ENCODE results near the gene IL33. TPM values are rescaled to one million over a fixed set of nuclear protein-coding genes. Genes with fewer than 3 reads are reported as not detected.

IL33 gene
- polyA plus RNA-seq, 1 of the 3 experiments (the other 2 are of a cell fraction) = not detected

- POLR2A ChIA-PET = no interaction called here
- Histone ChIP-seq H3K36me3 (replicated peaks in 1 of 2; ENCODE audit: control insufficient read depth in 1 of 2, insufficient read depth in 2 of 2, low read length in 1 of 2) (no peaks in the 10 kb centered on the region), H3K27me3 (ENCODE audit: insufficient read depth) (no peaks in the 10 kb centered on the region), H3K4me1 (ENCODE audit: control insufficient read depth in 1 of 2, insufficient read depth in 2 of 2, low read depth in 1 of 2, low read length in 1 of 2) (peaks cover 0 to 19% of the 10 kb centered on the region in 2 experiments; a peak in 1 of 4 replicates), H2AFZ (ENCODE audit: low read depth) (peak overlapping the region; percentile 38; the same call in 1 of the 2 replicates), H3K9me3 (no peaks in the 10 kb centered on the region; the same call in 1 of the 2 replicates), H3F3A (replicated peaks; ENCODE audit: insufficient read depth) (no peaks in the 10 kb centered on the region), H4K20me1 (ENCODE audit: insufficient read depth) (no peaks in the 10 kb centered on the region), H3K4me3 (ENCODE audit: low read depth in 2 of 2, low read length in 1 of 2) (no peak overlapping the region), H3K9ac (no peak overlapping the region), H3K9me2 (no peaks in the 10 kb centered on the region), H3K27ac (ENCODE audit: low read depth in 2 of 2, low read length in 1 of 2) (peak overlapping the region in 1 of 2 experiments; percentile 35; a peak in 2 of 4 replicates), H3K4me2 (no peak overlapping the region), H3K79me2 (ENCODE audit: insufficient read depth) (no peaks in the 10 kb centered on the region)
- 5% methylated on average over 2 of the region's 2 CpGs for WGBS (ENCODE audit: low lambda C conversion rate)
- DNase-seq = no peak
- CTCF ChIA-PET = no interaction called here
- TF ChIP-seq TAF1 (IDR thresholded peaks at IDR 0.05; ENCODE audit: borderline replicate concordance, low read depth, low read length) (no peak), NRF1 (IDR thresholded peaks at IDR 0.05; ENCODE audit: low read depth, low read length) (no peak), MXI1 (IDR thresholded peaks at IDR 0.05; ENCODE audit: low read depth, low read length) (no peak), EP300 (IDR thresholded peaks at IDR 0.05; ENCODE audit: borderline replicate concordance in 1 of 2, low read depth in 1 of 2, low read length in 1 of 2) (no peak), YY1 (IDR thresholded peaks at IDR 0.05; ENCODE audit: low read depth) (no peak), SIN3A (IDR thresholded peaks at IDR 0.05; ENCODE audit: borderline replicate concordance, low read depth, low read length) (no peak), REST (IDR thresholded peaks at IDR 0.05; ENCODE audit: low read depth, low read length) (no peak), RAD21 (IDR thresholded peaks at IDR 0.05; ENCODE audit: low read length) (no peak), EZH2phosphoT487 (IDR thresholded peaks at IDR 0.05; ENCODE audit: borderline replicate concordance, low read depth) (no peak), MAX (IDR thresholded peaks at IDR 0.05; ENCODE audit: low read depth) (no peak)
Observed at GRCh38 chr9:6214903-6215302, 704 bp upstream of the IL33 start.

- no peak for DNase-seq
- Histone ChIP-seq H2AFZ (ENCODE audit: low read depth) (no peak overlapping the region), H3K4me1 (ENCODE audit: control insufficient read depth in 1 of 2, insufficient read depth in 2 of 2, low read depth in 1 of 2, low read length in 1 of 2) (peaks cover 0 to 19% of the 10 kb centered on the region in 2 experiments; a peak in 1 of 4 replicates), H3K9ac (no peak overlapping the region), H3K4me2 (no peak overlapping the region), H3K9me3 (no peaks in the 10 kb centered on the region), H3K27me3 (ENCODE audit: insufficient read depth) (no peaks in the 10 kb centered on the region), H3F3A (replicated peaks; ENCODE audit: insufficient read depth) (no peaks in the 10 kb centered on the region), H3K4me3 (ENCODE audit: low read depth in 2 of 2, low read length in 1 of 2) (no peak overlapping the region), H3K9me2 (no peaks in the 10 kb centered on the region), H3K79me2 (ENCODE audit: insufficient read depth) (no peaks in the 10 kb centered on the region), H3K36me3 (replicated peaks in 1 of 2; ENCODE audit: control insufficient read depth in 1 of 2, insufficient read depth in 2 of 2, low read length in 1 of 2) (no peaks in the 10 kb centered on the region), H3K27ac (ENCODE audit: low read depth in 2 of 2, low read length in 1 of 2) (no peak overlapping the region), H4K20me1 (ENCODE audit: insufficient read depth) (no peaks in the 10 kb centered on the region)
- ChIA-PET POLR2A (no interaction called here), CTCF (no interaction called here)
- 67% methylated on average over 3 of the region's 3 CpGs for WGBS (ENCODE audit: low lambda C conversion rate)
- TF ChIP-seq CHD2 (IDR thresholded peaks at IDR 0.05; ENCODE audit: low read length, partially characterized antibody) (no peak), MXI1 (IDR thresholded peaks at IDR 0.05; ENCODE audit: low read depth, low read length) (no peak), PBX3 (IDR thresholded peaks at IDR 0.05) (no peak), IRF3 (IDR thresholded peaks at IDR 0.05; ENCODE audit: low read depth, low read length) (no peak), RCOR1 (IDR thresholded peaks at IDR 0.05; ENCODE audit: low read length) (no peak), GATA2 (CRISPR knock-in tag; IDR thresholded peaks at IDR 0.05) (no peak), JUND (IDR thresholded peaks at IDR 0.05) (no peak), CTCF (IDR thresholded peaks at IDR 0.05) (no peak), ELF1 (IDR thresholded peaks at IDR 0.05) (no peak), FOXJ3 (CRISPR knock-in tag; IDR thresholded peaks at IDR 0.05) (no peak), MEF2A (IDR thresholded peaks at IDR 0.05; ENCODE audit: borderline replicate concordance, low read depth) (no peak), FOXM1 (IDR thresholded peaks at IDR 0.05; ENCODE audit: low read depth) (no peak), SMC3 (IDR thresholded peaks at IDR 0.05; ENCODE audit: low read depth, low read length) (no peak)
Observed at GRCh38 chr9:6216002-6216401, 395 bp downstream of the IL33 start.

All from SK-N-SH (cell line).